H1 (cell line): ENCODE results near the gene DSCAM. TPM values are rescaled to one million over a fixed set of nuclear protein-coding genes. Genes with fewer than 3 reads are reported as not detected.

Source experiments
- CTCF ChIA-PET: fragments of 300-600 bp; sonication (Branson Sonifier 250); formaldehyde crosslinking; loops from one replicate; lab custom pipeline; 2021; ENCODE audit not compliant: partially characterized antibody; lab: Charles Lee
- POLR2A ChIA-PET: fragments of 300-600 bp; sonication (Branson Sonifier 250); formaldehyde crosslinking; loops from one replicate; lab custom pipeline; 2021; ENCODE audit warnings: inconsistent platforms; ENCODE audit not compliant: partially characterized antibody; lab: Charles Lee
- DNase-seq, 2 experiments: peaks; one replicate each; pipeline versions ENCODE4 v3.0.0 to v3.0.0-alpha.2; 2010 to 2022; ENCODE audit warnings: low spot score in 2 of 2, low read depth in 1 of 2, mixed read lengths in 1 of 2
- FAIRE-seq: peaks from 2 replicates; lab custom pipeline; 2011; peaks lifted over from hg19 to GRCh38; lab: Jason Lieb, UNC
- H2AFZ ChIP-seq: 2 replicates; pipeline ENCODE4 v1.8.1; 2012; ENCODE audit warnings: low read length, inconsistent platforms
- H2AK5ac ChIP-seq: 2 replicates; pipeline ENCODE4 v1.6.1; 2013; ENCODE audit warnings: low read depth, low read length
- H2BK120ac ChIP-seq: replicated peaks from 2 replicates; pipeline ENCODE3; 2013; ENCODE audit warnings: low read depth, low read length, inconsistent platforms
- H2BK12ac ChIP-seq: 2 replicates; pipeline ENCODE4 v1.6.1; 2013; ENCODE audit warnings: low read depth, low read length
- H2BK15ac ChIP-seq: 2 replicates; pipeline ENCODE4 v1.6.1; 2013; ENCODE audit warnings: low read length
- H2BK20ac ChIP-seq: 2 replicates; pipeline ENCODE4 v1.6.1; 2013; ENCODE audit warnings: low read length
- H2BK5ac ChIP-seq: 2 replicates; pipeline ENCODE4 v1.6.1; 2013; ENCODE audit warnings: low read depth, low read length
- H3K14ac ChIP-seq: 2 replicates; pipeline ENCODE4 v1.6.1; 2013; ENCODE audit warnings: inconsistent platforms; ENCODE audit not compliant: insufficient read length
- H3K18ac ChIP-seq: 2 replicates; pipeline ENCODE4 v1.6.1; 2013; ENCODE audit warnings: low read length; ENCODE audit errors: extremely low read depth
- H3K23ac ChIP-seq: 2 replicates; pipeline ENCODE4 v1.6.1; 2013; ENCODE audit warnings: inconsistent platforms; ENCODE audit not compliant: insufficient read length
- H3K23me2 ChIP-seq: 2 replicates; pipeline ENCODE4 v1.6.1; 2013; ENCODE audit warnings: low read depth, low read length
- H3K27ac ChIP-seq: 2 replicates; pipeline ENCODE4 v1.6.1; 2011; ENCODE audit warnings: low read depth, low read length, inconsistent platforms
- H3K27me3 ChIP-seq, 4 experiments: replicated peaks in 1 of 4; 1 replicate in 1 of 4; 2 replicates in 3 of 4; pipeline versions ENCODE4 v1.6.1 to v1.8.1; 2011 to 2013; ENCODE audit warnings: low read length in 3 of 4, mild to moderate bottlenecking in 3 of 4, inconsistent platforms in 2 of 4, mixed read lengths in 2 of 4, moderate library complexity in 1 of 4; ENCODE audit not compliant: control insufficient read depth in 3 of 4, insufficient read depth in 3 of 4; ENCODE audit errors: extremely low read depth in 1 of 4
- H3K36me3 ChIP-seq, 4 experiments: 2 replicates each; pipeline versions ENCODE4 v1.6.1 to v1.8.1; 2011 to 2013; ENCODE audit warnings: mild to moderate bottlenecking in 4 of 4, low read length in 3 of 4, moderate library complexity in 2 of 4, control low read depth in 1 of 4, inconsistent platforms in 1 of 4; ENCODE audit not compliant: insufficient read depth in 4 of 4, control insufficient read depth in 2 of 4
- H3K4ac ChIP-seq: replicated peaks from 2 replicates; pipeline ENCODE3; 2013; ENCODE audit warnings: low read length, low read depth, mixed read lengths, inconsistent platforms; ENCODE audit not compliant: insufficient read length
- H3K4me1 ChIP-seq, 4 experiments: replicated peaks in 1 of 4; 1 replicate in 1 of 4; 2 replicates in 3 of 4; pipeline versions ENCODE4 v1.6.1 to v1.8.1; 2011 to 2013; ENCODE audit warnings: low read length in 3 of 4, inconsistent platforms in 2 of 4, mixed read lengths in 1 of 4; ENCODE audit not compliant: insufficient read depth in 4 of 4, control insufficient read depth in 3 of 4
- H3K4me2 ChIP-seq, 2 experiments: 2 replicates each; pipeline versions ENCODE4 v1.6.1 to v1.8.1; 2011 to 2013; ENCODE audit warnings: low read depth in 2 of 2, low read length in 2 of 2, control low read depth in 1 of 2, inconsistent platforms in 1 of 2, mild to moderate bottlenecking in 1 of 2; ENCODE audit not compliant: insufficient read depth in 1 of 2
- H3K4me3 ChIP-seq, 4 experiments: fragments of 200-600, 300-600 bp in 1 of 4; sonication (generic), shearing (Covaris generic), sonication (Bioruptor Twin) in 1 of 4; 2 replicates each; pipeline versions ENCODE4 v1.5.1 to v1.8.1; 2011 to 2016; ENCODE audit warnings: low read length in 4 of 4, low read depth in 3 of 4, control low read depth in 2 of 4, inconsistent platforms in 2 of 4, mild to moderate bottlenecking in 2 of 4, mixed read lengths in 1 of 4, moderate library complexity in 1 of 4; ENCODE audit not compliant: insufficient read depth in 2 of 4; ENCODE audit errors: extremely low read depth in 1 of 4
- H3K56ac ChIP-seq: replicated peaks from 2 replicates; pipeline ENCODE3; 2013; ENCODE audit warnings: low read depth, mild to moderate bottlenecking, mixed read lengths, low read length, inconsistent platforms; ENCODE audit not compliant: insufficient read length
- H3K79me1 ChIP-seq: 2 replicates; pipeline ENCODE4 v1.6.1; 2013; ENCODE audit warnings: low read depth, low read length, control low read depth
- H3K79me2 ChIP-seq, 2 experiments: 2 replicates each; pipeline versions ENCODE4 v1.6.1 to v1.8.1; 2012 to 2013; ENCODE audit warnings: low read length in 2 of 2, mild to moderate bottlenecking in 2 of 2, inconsistent platforms in 1 of 2; ENCODE audit not compliant: insufficient read depth in 2 of 2, control insufficient read depth in 1 of 2
- H3K9ac ChIP-seq, 4 experiments: replicated peaks in 1 of 4; 1 replicate in 1 of 4; 2 replicates in 3 of 4; pipeline versions ENCODE4 v1.6.1 to v1.8.1; 2011 to 2013; ENCODE audit warnings: low read depth in 3 of 4, low read length in 3 of 4, control low read depth in 2 of 4, mild to moderate bottlenecking in 2 of 4, moderate library complexity in 2 of 4, inconsistent platforms in 1 of 4; ENCODE audit errors: extremely low read depth in 1 of 4
- H3K9me3 ChIP-seq, 2 experiments: 2 replicates each; pipeline versions ENCODE4 v1.6.1 to v1.8.1; 2012 to 2013; ENCODE audit warnings: mild to moderate bottlenecking in 2 of 2, moderate library complexity in 2 of 2, control low read depth in 1 of 2, inconsistent platforms in 1 of 2, low read depth in 1 of 2, low read length in 1 of 2, mixed read lengths in 1 of 2; ENCODE audit not compliant: insufficient read depth in 2 of 2
- H4K20me1 ChIP-seq, 2 experiments: replicated peaks in 1 of 2; 2 replicates each; pipeline versions ENCODE3 to v1.8.1; 2011 to 2013; ENCODE audit warnings: inconsistent platforms in 2 of 2, low read length in 2 of 2, mild to moderate bottlenecking in 1 of 2; ENCODE audit not compliant: insufficient read depth in 2 of 2, control insufficient read depth in 1 of 2
- H4K5ac ChIP-seq: 2 replicates; pipeline ENCODE4 v1.6.1; 2013; ENCODE audit warnings: low read length, low read depth, mixed read lengths, inconsistent platforms; ENCODE audit not compliant: insufficient read length
- H4K8ac ChIP-seq: 2 replicates; pipeline ENCODE4 v1.8.0; 2013; ENCODE audit warnings: mild to moderate bottlenecking, moderate library complexity, low read length, inconsistent platforms; ENCODE audit not compliant: insufficient read depth; ENCODE audit errors: extremely low read depth
- H4K91ac ChIP-seq: replicated peaks from 2 replicates; pipeline ENCODE3; 2013; ENCODE audit warnings: low read length, mixed read lengths, inconsistent platforms; ENCODE audit not compliant: insufficient read length
- ATF2 ChIP-seq: IDR thresholded peaks from 2 replicates; pipeline ENCODE4 v1.6.1; 2012; ENCODE audit warnings: low read length, inconsistent platforms
- CBX5 ChIP-seq: fragments of 300-800, 300-1000 bp; sonication (generic); IDR thresholded peaks from 2 replicates; pipeline ENCODE4 v1.7.1; 2016; ENCODE audit warnings: antibody characterized with exemption, low read length, low read depth
- JUND ChIP-seq: IDR thresholded peaks from 2 replicates; pipeline ENCODE4 v1.6.1; 2011; ENCODE audit warnings: mild to moderate bottlenecking, improper control_type of control experiment, low read length
- NANOG ChIP-seq: IDR thresholded peaks from 2 replicates; pipeline ENCODE4 v1.6.1; 2011; ENCODE audit warnings: low read length, low read depth, mild to moderate bottlenecking, inconsistent platforms; ENCODE audit not compliant: insufficient read depth, poor library complexity, severe bottlenecking
- POLR2AphosphoS5 ChIP-seq: IDR thresholded peaks from 2 replicates; pipeline ENCODE4 v1.6.1; 2011; ENCODE audit warnings: low read depth, low read length
- WGBS, 2 experiments: shearing (Covaris generic) in 1 of 2; methylation state at CpG; one replicate each; pipeline versions ENCODE4 v1.1.6 to v1.1.7; 2013 to 2015; ENCODE audit warnings: low lambda C conversion rate in 2 of 2, mixed read lengths in 2 of 2, inconsistent platforms in 1 of 2, low coverage in 1 of 2, missing lambda C conversion rate in 1 of 2; ENCODE audit not compliant: insufficient replicate concordance in 2 of 2, insufficient coverage in 1 of 2, insufficient read length in 1 of 2; ENCODE audit errors: extremely low coverage in 1 of 2, missing lambda C conversion rate in 1 of 2; 5-methylcytosine and 5-hydroxymethylcytosine counted together
- polyA plus RNA-seq, 7 experiments: library from polyadenylated mRNA; depleted of rRNA in 3 of 7; stranded (reverse) in 5 of 7; unstranded in 2 of 7; fragments of >200 nt in 5 of 7; fragments of 200-250 nt in 2 of 7; gene quantifications; 1 replicate in 5 of 7; 2 replicates in 1 of 7; 4 replicates in 1 of 7; pipeline versions ENCODE4 v1.2.1 to v1.2.3, GENCODE V29; 2011 to 2013; ENCODE audit warnings: missing spikeins in 2 of 7, mixed read lengths in 2 of 7
- total RNA-seq: library from RNA; stranded (reverse); fragmentation: NEBNext Ultra II Directional; extraction: Animal tissue kit (Norgen Biotek cat#: 25700); gene quantifications from 2 replicates; pipeline ENCODE4 v1.2.1, GENCODE V29; 2021

DSCAM gene
- total and polyA plus RNA-seq, 2 of the 8 experiments (the other 6 are each of a cell fraction or from before 2014, with no cell fraction given) = 0.02 to 0.15 TPM

DNA sequence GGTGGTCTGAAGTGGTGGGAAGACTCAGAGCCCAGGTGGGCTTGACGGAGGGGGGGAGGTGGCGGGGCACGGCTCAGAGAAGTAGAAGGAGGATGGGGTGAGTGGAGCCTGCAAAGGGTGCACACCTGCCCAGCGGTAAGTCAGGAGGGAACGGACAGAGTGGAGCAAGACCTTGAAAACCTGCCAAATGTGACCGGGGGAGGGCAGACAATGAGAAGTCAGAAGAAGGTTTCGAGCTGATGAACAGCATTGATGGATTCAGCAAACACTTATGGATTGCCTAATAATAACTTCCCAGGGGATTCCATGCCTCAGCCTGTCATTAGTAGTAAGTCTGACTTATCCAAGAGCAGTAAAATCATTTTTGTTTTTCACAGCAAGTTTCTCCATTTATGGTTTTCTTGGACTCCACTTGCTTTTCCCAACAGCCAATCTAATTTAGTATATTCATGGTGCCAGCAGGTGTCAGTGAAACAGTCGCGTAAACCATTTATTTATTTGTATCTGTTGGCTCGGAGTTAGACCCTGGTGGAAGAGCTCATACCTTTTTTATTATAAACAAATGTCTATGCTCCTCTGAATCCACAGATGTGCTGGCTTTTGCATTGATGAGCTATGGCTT lies 700.6 kb downstream of the DSCAM start:
- DNase-seq = no peak
- Histone ChIP-seq H3K36me3 (no peaks in the 10 kb centered on the region), H3K27me3 (no peaks in the 10 kb centered on the region), H4K8ac (no peak overlapping the region), H3K27ac (no peak overlapping the region), H3K23me2 (peaks cover 15% of the 10 kb centered on the region; the same call in 1 of the 2 replicates), H3K18ac (no peak overlapping the region), H3K4me2 (no peak overlapping the region), H2BK12ac (no peak overlapping the region), H3K14ac (no peak overlapping the region), H2BK120ac (no peak overlapping the region), H3K4me1 (no peaks in the 10 kb centered on the region), H3K79me1 (no peaks in the 10 kb centered on the region), H2AK5ac (no peak overlapping the region), H4K91ac (no peak overlapping the region), H3K9me3 (no peaks in the 10 kb centered on the region), H3K56ac (no peak overlapping the region), H2BK20ac (no peak overlapping the region), H3K4me3 (no peak overlapping the region), H3K4ac (no peak overlapping the region), H4K5ac (no peak overlapping the region), H2AFZ (no peak overlapping the region), H3K23ac (no peak overlapping the region), H3K9ac (no peak overlapping the region), H2BK15ac (no peak overlapping the region), H4K20me1 (peaks cover 0 to 2% of the 10 kb centered on the region in 2 experiments), H2BK5ac (no peak overlapping the region), H3K79me2 (no peaks in the 10 kb centered on the region)
- TF ChIP-seq POLR2AphosphoS5 = no peak
- TF ChIP-seq JUND = no peak
- no peak for TF ChIP-seq NANOG
- TF ChIP-seq CBX5 = no peak
- TF ChIP-seq ATF2 = no peak
- ChIA-PET POLR2A (no interaction called here), CTCF (interaction anchor here (1.1 to 2.4 kb wide), 5 partner anchors 13 to 239 kb away, joined by 3 to 6 read pairs (median 5); no protein-coding TSS in a partner anchor)
- no peak for FAIRE-seq
- 93% methylated on average over 6 of the region's 10 CpGs; no CpG with 5 or more reads in 1 of the 2 experiments for WGBS, 2 experiments
